Loucy (cell line): ENCODE results near the gene S100A3.
A peak's percentile ranks its signal among the peaks of the same experiment; 100 is the strongest.

Source experiments
- H2AFZ ChIP-seq: fragments of 200-600 bp; sonication (generic); 2 replicates; pipeline ENCODE4 v1.6.0; 2016; ENCODE audit warnings: antibody characterized with exemption, mild to moderate bottlenecking, low read length, moderate library complexity
- H3F3A ChIP-seq: fragments of 200-600 bp; 2 replicates; pipeline ENCODE4 v1.6.0; 2016; ENCODE audit warnings: antibody characterized with exemption, low read depth, mild to moderate bottlenecking
- H3K27me3 ChIP-seq: fragments of 200-600 bp; sonication (generic); 2 replicates; pipeline ENCODE4 v1.6.1; 2014; ENCODE audit warnings: low read length, mild to moderate bottlenecking; ENCODE audit not compliant: insufficient read depth, poor library complexity, severe bottlenecking
- H3K36me3 ChIP-seq: fragments of 200-600 bp; sonication (generic); 2 replicates; pipeline ENCODE4 v1.6.1; 2016; ENCODE audit warnings: low read length; ENCODE audit not compliant: insufficient read depth
- H3K4me1 ChIP-seq: fragments of 200-600 bp; sonication (generic); 2 replicates; pipeline ENCODE4 v1.5.1; 2014; ENCODE audit warnings: low read length, mild to moderate bottlenecking; ENCODE audit not compliant: insufficient read depth, poor library complexity, severe bottlenecking
- H3K4me2 ChIP-seq: fragments of 200-600 bp; sonication (generic); 2 replicates; pipeline ENCODE4 v1.6.0; 2014; ENCODE audit warnings: antibody characterized with exemption, low read length, low read depth, mild to moderate bottlenecking; ENCODE audit not compliant: poor library complexity, severe bottlenecking
- H3K4me3 ChIP-seq: fragments of 200-600 bp; sonication (generic); 2 replicates; pipeline ENCODE4 v1.5.1; 2014; ENCODE audit warnings: low read length, mild to moderate bottlenecking, mixed read lengths; ENCODE audit not compliant: poor library complexity, severe bottlenecking
- H3K79me2 ChIP-seq: fragments of 200-600 bp; sonication (generic); 2 replicates; pipeline ENCODE4 v1.6.1; 2014; ENCODE audit warnings: low read length; ENCODE audit not compliant: insufficient read depth
- H3K9ac ChIP-seq: fragments of 200-600 bp; sonication (generic); 2 replicates; pipeline ENCODE4 v1.6.0; 2014; ENCODE audit warnings: mild to moderate bottlenecking, low read depth, low read length, moderate library complexity; ENCODE audit not compliant: poor library complexity, severe bottlenecking
- H3K9me2 ChIP-seq: fragments of 200-600 bp; sonication (generic); replicated peaks from 2 replicates; pipeline ENCODE4 v1.6.1; 2016; ENCODE audit warnings: low read depth, low read length, mixed read lengths
- H3K9me3 ChIP-seq: fragments of 200-600 bp; sonication (generic); 2 replicates; pipeline ENCODE4 v1.6.1; 2014; ENCODE audit warnings: mild to moderate bottlenecking, antibody characterized with exemption, low read length, low read depth; ENCODE audit not compliant: insufficient read depth
- H4K20me1 ChIP-seq: fragments of 200-600 bp; sonication (generic); 2 replicates; pipeline ENCODE4 v1.6.0; 2014; ENCODE audit warnings: antibody characterized with exemption, low read length, mild to moderate bottlenecking; ENCODE audit not compliant: insufficient read depth, poor library complexity, severe bottlenecking
- CTCF ChIP-seq: fragments of 200-600 bp; sonication (generic); conservative IDR thresholded peaks from 2 replicates; pipeline ENCODE4 v1.5.1; 2014; ENCODE audit warnings: mild to moderate bottlenecking, antibody characterized with exemption, low read length
- EZH2phosphoT487 ChIP-seq: fragments of 200-600 bp; IDR thresholded peaks from 2 replicates; pipeline ENCODE4 v1.6.1; 2018; ENCODE audit warnings: antibody characterized with exemption, mild to moderate bottlenecking, moderate library complexity, borderline replicate concordance

Gene S100A3

DNA sequence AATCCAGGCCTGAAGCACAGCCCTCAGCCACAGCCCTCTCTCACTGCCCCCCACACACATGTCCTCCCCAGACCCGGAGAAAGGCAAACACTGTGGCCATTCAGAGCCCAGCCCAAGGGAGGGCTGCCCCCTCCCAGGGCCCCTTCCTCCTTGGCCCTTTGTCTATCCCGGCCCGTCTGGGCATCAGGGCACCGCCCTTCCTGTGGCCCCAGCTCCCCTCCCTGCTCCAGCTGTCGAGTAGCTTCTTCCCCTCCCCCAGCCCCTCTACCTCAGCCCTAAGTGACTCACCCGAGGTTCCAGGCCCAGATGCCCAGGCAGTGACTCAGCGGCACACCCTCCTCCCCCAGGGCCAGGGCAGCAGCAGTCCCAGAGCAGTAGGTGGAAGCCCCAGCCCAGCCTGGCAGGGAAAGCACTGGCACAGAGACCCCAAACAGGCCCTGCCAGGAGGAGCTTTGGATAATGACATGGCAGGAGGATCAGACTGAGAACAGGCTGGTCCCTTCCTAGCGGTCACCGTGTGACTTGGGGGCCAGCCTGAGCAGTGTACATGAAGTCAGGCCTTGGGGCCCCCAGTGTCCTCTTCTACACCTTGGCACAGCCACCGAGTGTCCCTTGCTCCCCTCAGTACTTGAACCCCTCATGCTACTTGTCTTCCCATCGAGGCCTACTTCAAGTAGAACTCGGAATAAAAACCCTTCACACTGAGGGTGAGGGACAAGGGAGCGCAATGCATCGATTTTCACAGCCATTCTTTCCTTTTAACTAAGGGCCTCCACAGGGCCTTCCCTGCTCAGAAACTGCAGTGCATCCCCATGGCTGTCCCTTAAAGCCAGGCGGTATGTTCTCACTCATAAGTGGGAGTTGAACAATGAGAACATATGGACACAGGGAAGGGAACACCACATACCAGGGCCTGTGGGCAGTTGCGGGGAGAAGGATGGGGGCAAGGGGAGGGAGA, 17.6 kb upstream of the S100A3 start:
- H3K4me2 ChIP-seq: peak overlapping the region; percentile 51
- no peaks in the 10 kb centered on the region for H3K79me2 ChIP-seq
- TF ChIP-seq CTCF (no peak), EZH2phosphoT487 (no peak)
- peaks cover 32% of the 10 kb centered on the region for H3K4me1 ChIP-seq
- no peak overlapping the region for H2AFZ ChIP-seq
- no peaks in the 10 kb centered on the region for H3F3A ChIP-seq
- no peaks in the 10 kb centered on the region for H4K20me1 ChIP-seq
- peak overlapping the region; percentile 26 for H3K4me3 ChIP-seq
- H3K27me3 ChIP-seq: no peaks in the 10 kb centered on the region
- no peaks in the 10 kb centered on the region for H3K36me3 ChIP-seq
- no peaks in the 10 kb centered on the region for H3K9me3 ChIP-seq
- no peaks in the 10 kb centered on the region for H3K9me2 ChIP-seq
- H3K9ac ChIP-seq: peak overlapping the region; percentile 77

GRCh38 chr1:153565529-153566374, 16.7 kb upstream of the S100A3 start, which contains the start of gene S100A2:
S100A2 (minus strand) TSS chr1:153565844; CDS start chr1:153563877, 1,967 bp downstream.
- Histone ChIP-seq H3K4me1 (peaks cover 32% of the 10 kb centered on the region), H3K4me3 (peak within 1 kb of the TSS; percentile 26), H2AFZ (peak within 1 kb of the TSS; percentile 67), H3K4me2 (peak within 1 kb of the TSS; percentile 51), H3K9ac (peak within 1 kb of the TSS; percentile 77), H3K79me2 (no peaks in the 10 kb centered on the region), H3K27me3 (no peaks in the 10 kb centered on the region), H3K36me3 (no peaks in the 10 kb centered on the region), H3K9me3 (no peaks in the 10 kb centered on the region), H4K20me1 (no peaks in the 10 kb centered on the region), H3F3A (no peaks in the 10 kb centered on the region), H3K9me2 (no peaks in the 10 kb centered on the region)
- no peak for TF ChIP-seq EZH2phosphoT487
- no peak for TF ChIP-seq CTCF

DNA sequence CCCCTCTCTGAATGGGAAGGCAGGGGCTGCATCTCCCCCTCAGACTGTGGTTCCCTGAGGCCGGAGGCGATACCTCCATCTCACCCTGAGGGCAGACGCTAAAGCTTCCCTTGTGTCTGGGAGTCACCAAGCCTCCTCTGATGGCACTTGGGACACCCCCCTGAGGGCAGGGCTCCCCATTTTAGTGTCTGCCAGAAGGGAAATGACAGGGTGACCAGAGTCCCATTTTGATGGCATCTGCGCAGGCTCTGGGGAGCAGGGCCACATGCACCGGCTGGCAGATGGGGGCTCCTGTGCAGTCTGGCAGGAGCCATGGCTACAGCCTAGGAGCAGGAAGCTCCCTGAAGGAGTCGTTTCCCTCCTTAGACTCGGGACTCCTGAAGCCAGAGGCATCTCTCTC, 14.9 kb upstream of the S100A3 start:
- no peaks in the 10 kb centered on the region for H3F3A ChIP-seq
- TF ChIP-seq CTCF: no peak
- TF ChIP-seq EZH2phosphoT487: no peak
- H3K36me3 ChIP-seq: no peaks in the 10 kb centered on the region
- no peaks in the 10 kb centered on the region for H3K9me2 ChIP-seq
- H3K9me3 ChIP-seq: no peaks in the 10 kb centered on the region
- H2AFZ ChIP-seq: no peak overlapping the region
- peaks cover 32% of the 10 kb centered on the region for H3K4me1 ChIP-seq
- H3K9ac ChIP-seq: no peak overlapping the region
- no peaks in the 10 kb centered on the region for H3K27me3 ChIP-seq
- no peak overlapping the region for H3K4me2 ChIP-seq
- H3K4me3 ChIP-seq: no peak overlapping the region
- no peaks in the 10 kb centered on the region for H3K79me2 ChIP-seq
- no peaks in the 10 kb centered on the region for H4K20me1 ChIP-seq
